Activated T-helper 17 cell treated with anti-CD3 and anti-CD28 coated beads, Interleukin-2, amount 50 U/mL, for 72 hours (primary cell): ENCODE measurements around the gene LHFPL5. TPM values are rescaled to one million over a fixed set of nuclear protein-coding genes. Genes with fewer than 3 reads are reported as not detected.

Experiments used
- ATAC-seq: fragments of 150-1000 bp; cut with Tn5 transposase; replicated peaks from 2 replicates; pipeline ENCODE4 v1.10.0; 2021; ENCODE audit warnings: mild to moderate bottlenecking, moderate library complexity
- H3K27ac Mint-ChIP-seq: one replicate; pipeline ENCODE4 v1.8.0; 2022; ENCODE audit warnings: mixed read lengths
- H3K27me3 Mint-ChIP-seq: one replicate; pipeline ENCODE4 v1.8.0; 2022; ENCODE audit warnings: mixed read lengths
- H3K36me3 Mint-ChIP-seq: one replicate; pipeline ENCODE4 v1.8.0; 2022; ENCODE audit warnings: low read depth, mild to moderate bottlenecking, mixed read lengths
- H3K4me1 Mint-ChIP-seq: one replicate; pipeline ENCODE4 v1.8.0; 2022; ENCODE audit warnings: mixed read lengths
- H3K4me3 Mint-ChIP-seq: one replicate; pipeline ENCODE4 v1.8.0; 2022; ENCODE audit warnings: mild to moderate bottlenecking, mixed read lengths
- H3K9me3 Mint-ChIP-seq: one replicate; pipeline ENCODE4 v1.8.0; 2022; ENCODE audit warnings: mixed read lengths
- total RNA-seq, 2 donors: library from RNA; stranded (reverse); gene quantifications; one replicate each; pipeline ENCODE4 v1.2.3, GENCODE V29; 2022

The LHFPL5 gene
- total RNA-seq, result under 1 TPM; 0.21 to 0.26 TPM

GRCh38 chr6:35804996-35805736 lies at the start of gene LHFPL5:
Gene LHFPL5, plus strand, starts transcription at chr6:35805352. Its CDS starts 319 bp downstream, at chr6:35805671.
- Mint-ChIP-seq H3K36me3 (no peaks in the 10 kb centered on the region), H3K27ac (no peak within 1 kb of the TSS), H3K4me1 (no peaks in the 10 kb centered on the region), H3K27me3 (peaks cover 27% of the 10 kb centered on the region), H3K4me3 (no peak within 1 kb of the TSS), H3K9me3 (no peaks in the 10 kb centered on the region)
- ATAC-seq, result peak; percentile 71

- H3K27ac Mint-ChIP-seq, result no peak overlapping the region
- no peak for ATAC-seq
- H3K4me1 Mint-ChIP-seq, result no peaks in the 10 kb centered on the region
- H3K9me3 Mint-ChIP-seq, result no peaks in the 10 kb centered on the region
- H3K36me3 Mint-ChIP-seq, result no peaks in the 10 kb centered on the region
- H3K27me3 Mint-ChIP-seq, result peaks cover 27% of the 10 kb centered on the region
- no peak overlapping the region for H3K4me3 Mint-ChIP-seq
Measured at GRCh38 chr6:35757456-35758123, 47.6 kb upstream of the LHFPL5 start.

- no peak for ATAC-seq
- H3K27ac Mint-ChIP-seq, result no peak overlapping the region
Measured at GRCh38 chr6:35759426-35759825, 45.7 kb upstream of the LHFPL5 start.

GRCh38 chr6:35765739-35766138 lies 39.4 kb upstream of the LHFPL5 start:
- Mint-ChIP-seq H3K9me3 (no peaks in the 10 kb centered on the region), H3K27me3 (peaks cover 29% of the 10 kb centered on the region), H3K4me1 (peaks cover 6% of the 10 kb centered on the region), H3K4me3 (no peak overlapping the region), H3K27ac (no peak overlapping the region), H3K36me3 (no peaks in the 10 kb centered on the region)
- no peak for ATAC-seq

More at GRCh38 chr6:35759426-35759825, 45.7 kb upstream of the LHFPL5 start:
- Mint-ChIP-seq H3K9me3 (no peaks in the 10 kb centered on the region), H3K27me3 (peaks cover 44% of the 10 kb centered on the region), H3K4me1 (peaks cover 5% of the 10 kb centered on the region), H3K36me3 (no peaks in the 10 kb centered on the region), H3K4me3 (no peak overlapping the region)

- no peak for ATAC-seq
- peaks cover 3% of the 10 kb centered on the region for H3K4me1 Mint-ChIP-seq
- H3K36me3 Mint-ChIP-seq, result no peaks in the 10 kb centered on the region
- peaks cover 9% of the 10 kb centered on the region for H3K27me3 Mint-ChIP-seq
- H3K4me3 Mint-ChIP-seq, result no peak overlapping the region
- no peak overlapping the region for H3K27ac Mint-ChIP-seq
- no peaks in the 10 kb centered on the region for H3K9me3 Mint-ChIP-seq
Measured at GRCh38 chr6:35769211-35769610, 35.9 kb upstream of the LHFPL5 start.

GRCh38 chr6:35771343-35771627 lies 33.9 kb upstream of the LHFPL5 start:
- H3K36me3 Mint-ChIP-seq, result no peaks in the 10 kb centered on the region
- H3K4me3 Mint-ChIP-seq, result no peak overlapping the region
- H3K27me3 Mint-ChIP-seq, result peaks cover 10% of the 10 kb centered on the region
- no peak overlapping the region for H3K27ac Mint-ChIP-seq
- no peaks in the 10 kb centered on the region for H3K9me3 Mint-ChIP-seq
- no peaks in the 10 kb centered on the region for H3K4me1 Mint-ChIP-seq
- no peak for ATAC-seq

GRCh38 chr6:35774116-35774794 lies 30.9 kb upstream of the LHFPL5 start:
- H3K27me3 Mint-ChIP-seq, result peaks cover 18% of the 10 kb centered on the region
- H3K36me3 Mint-ChIP-seq, result no peaks in the 10 kb centered on the region
- no peaks in the 10 kb centered on the region for H3K4me1 Mint-ChIP-seq
- no peaks in the 10 kb centered on the region for H3K9me3 Mint-ChIP-seq
- ATAC-seq, result no peak
- no peak overlapping the region for H3K4me3 Mint-ChIP-seq
- no peak overlapping the region for H3K27ac Mint-ChIP-seq

- no peaks in the 10 kb centered on the region for H3K4me1 Mint-ChIP-seq
- no peaks in the 10 kb centered on the region for H3K36me3 Mint-ChIP-seq
- no peak for ATAC-seq
- no peak overlapping the region for H3K4me3 Mint-ChIP-seq
- no peak overlapping the region for H3K27ac Mint-ChIP-seq
- H3K9me3 Mint-ChIP-seq, result no peaks in the 10 kb centered on the region
- peaks cover 18% of the 10 kb centered on the region for H3K27me3 Mint-ChIP-seq
Measured at GRCh38 chr6:35775031-35775430, 30.1 kb upstream of the LHFPL5 start.

GRCh38 chr6:35776364-35777215 lies 28.6 kb upstream of the LHFPL5 start, which contains the start of gene CLPSL2:
Gene CLPSL2, plus strand, starts transcription at chr6:35776598. Its CDS starts 21 bp downstream, at chr6:35776619.
- peak; percentile 21 for ATAC-seq
- Mint-ChIP-seq H3K36me3 (no peaks in the 10 kb centered on the region), H3K4me1 (no peaks in the 10 kb centered on the region), H3K4me3 (peak within 1 kb of the TSS; percentile 55), H3K27ac (no peak within 1 kb of the TSS), H3K27me3 (peaks cover 24% of the 10 kb centered on the region), H3K9me3 (no peaks in the 10 kb centered on the region)

GRCh38 chr6:35777356-35778102 lies 27.6 kb upstream of the LHFPL5 start:
- Mint-ChIP-seq H3K36me3 (no peaks in the 10 kb centered on the region), H3K4me1 (no peaks in the 10 kb centered on the region), H3K9me3 (no peaks in the 10 kb centered on the region), H3K27ac (no peak overlapping the region), H3K27me3 (peaks cover 23% of the 10 kb centered on the region), H3K4me3 (peak overlapping the region; percentile 55)
- ATAC-seq, result no peak

- Mint-ChIP-seq H3K27ac (no peak overlapping the region), H3K27me3 (peaks cover 23% of the 10 kb centered on the region), H3K4me1 (no peaks in the 10 kb centered on the region), H3K36me3 (no peaks in the 10 kb centered on the region), H3K9me3 (no peaks in the 10 kb centered on the region), H3K4me3 (no peak overlapping the region)
- no peak for ATAC-seq
Measured at GRCh38 chr6:35778437-35778836, 26.7 kb upstream of the LHFPL5 start.

- no peak for ATAC-seq
- Mint-ChIP-seq H3K27me3 (peaks cover 26% of the 10 kb centered on the region), H3K9me3 (no peaks in the 10 kb centered on the region), H3K4me3 (no peak within 1 kb of the TSS), H3K27ac (no peak within 1 kb of the TSS), H3K36me3 (no peaks in the 10 kb centered on the region), H3K4me1 (no peaks in the 10 kb centered on the region)
Measured at GRCh38 chr6:35780719-35781118, 24.4 kb upstream of the LHFPL5 start, which contains the start of gene CLPSL1. Gene CLPSL1, plus strand, starts transcription at chr6:35781019. Its CDS starts 92 bp downstream, at chr6:35781111.

- Mint-ChIP-seq H3K36me3 (no peaks in the 10 kb centered on the region), H3K4me3 (no peak overlapping the region)
- ATAC-seq, result no peak
Measured at GRCh38 chr6:35781290-35781689, 23.9 kb upstream of the LHFPL5 start.

More at GRCh38 chr6:35781290-35781689, 23.9 kb upstream of the LHFPL5 start:
- H3K4me1 Mint-ChIP-seq, result no peaks in the 10 kb centered on the region
- H3K27me3 Mint-ChIP-seq, result peaks cover 26% of the 10 kb centered on the region
- H3K9me3 Mint-ChIP-seq, result no peaks in the 10 kb centered on the region
- H3K27ac Mint-ChIP-seq, result no peak overlapping the region
